DMS153 treated with DMSO at 0.1 percent for 48 hours (cell line): ENCODE results near the gene CENPS.
A peak's percentile ranks its signal among the peaks of the same experiment; 100 is the strongest.
"Not testable (repeated sequence)": the region's sequence is repeated elsewhere in the genome, so short reads cannot be mapped to it uniquely, and the experiment has no call there.

Source experiments
- DNase-seq: peaks from one replicate; lab custom pipeline; 2025; ENCODE audit not compliant: unreplicated experiment; lab: John Stamatoyannopoulos, UW

Gene CENPS

DNA sequence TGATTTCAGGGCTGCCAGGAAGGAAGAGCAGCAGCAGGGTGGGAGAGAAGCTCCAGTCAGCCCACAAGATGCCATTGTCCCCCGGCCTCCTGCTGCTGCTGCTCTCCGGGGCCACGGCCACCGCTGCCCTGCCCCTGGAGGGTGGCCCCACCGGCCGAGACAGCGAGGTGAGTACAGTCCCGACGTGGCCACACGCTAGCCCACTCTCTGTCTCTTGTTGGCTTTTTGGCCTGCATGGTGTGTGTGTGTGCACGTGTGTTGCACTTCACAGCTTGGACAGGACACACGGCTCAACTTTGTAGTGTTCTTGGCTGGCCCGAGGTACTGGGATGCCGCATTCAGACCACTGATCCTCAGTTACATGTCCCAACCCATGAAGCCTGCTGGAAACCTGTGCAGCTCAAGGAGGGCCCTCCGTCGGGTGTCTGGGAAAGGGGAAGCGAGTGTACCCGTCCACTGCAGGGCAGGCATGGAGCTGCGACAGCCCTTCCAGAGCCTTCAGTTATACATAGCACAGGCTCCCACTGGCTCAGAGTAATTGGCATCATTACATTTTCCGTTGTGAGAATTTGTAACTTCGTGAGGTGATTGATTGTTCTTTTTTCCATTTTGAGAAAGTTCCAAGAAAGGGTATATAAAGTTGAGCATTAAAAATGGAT, 20.1 kb downstream of the CENPS start:
- no peak for DNase-seq

DNA sequence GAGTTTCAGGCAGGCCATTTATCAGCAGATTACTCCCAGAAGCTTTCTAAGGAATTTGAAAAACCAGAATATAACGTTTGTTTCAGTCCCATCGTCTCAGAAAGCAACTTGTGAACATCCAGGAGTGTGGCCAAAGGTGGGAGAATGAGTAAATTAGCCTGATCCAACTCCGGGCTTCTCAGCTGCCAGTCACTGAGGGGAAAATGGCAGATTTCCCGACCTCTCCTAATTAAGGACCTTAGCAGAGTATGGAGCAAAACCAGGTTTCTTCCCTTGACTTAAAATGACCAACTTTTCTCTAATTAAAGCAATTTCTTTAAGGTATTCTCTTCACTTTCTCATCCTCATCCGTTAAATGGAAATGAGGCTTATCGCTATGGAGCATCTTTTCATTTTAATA, 20.6 kb downstream of the CENPS start:
- DNase-seq: no peak

DNA sequence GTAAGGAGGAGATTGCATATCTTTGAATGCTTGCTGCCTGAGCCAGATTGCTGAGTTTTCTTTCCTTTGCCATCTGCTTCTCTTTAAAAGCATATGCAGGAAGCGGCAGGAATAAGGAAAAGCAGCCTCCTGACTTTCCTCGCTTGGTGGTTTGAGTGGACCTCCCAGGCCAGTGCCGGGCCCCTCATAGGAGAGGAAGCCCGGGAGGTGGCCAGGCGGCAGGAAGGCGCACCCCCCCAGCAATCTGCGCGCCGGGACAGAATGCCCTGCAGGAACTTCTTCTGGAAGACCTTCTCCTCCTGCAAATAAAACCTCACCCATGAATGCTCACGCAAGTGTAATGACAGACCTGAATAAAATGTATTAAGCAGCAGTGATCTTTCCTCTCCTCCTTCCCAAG, 21.1 kb downstream of the CENPS start:
- no peak for DNase-seq

DNA sequence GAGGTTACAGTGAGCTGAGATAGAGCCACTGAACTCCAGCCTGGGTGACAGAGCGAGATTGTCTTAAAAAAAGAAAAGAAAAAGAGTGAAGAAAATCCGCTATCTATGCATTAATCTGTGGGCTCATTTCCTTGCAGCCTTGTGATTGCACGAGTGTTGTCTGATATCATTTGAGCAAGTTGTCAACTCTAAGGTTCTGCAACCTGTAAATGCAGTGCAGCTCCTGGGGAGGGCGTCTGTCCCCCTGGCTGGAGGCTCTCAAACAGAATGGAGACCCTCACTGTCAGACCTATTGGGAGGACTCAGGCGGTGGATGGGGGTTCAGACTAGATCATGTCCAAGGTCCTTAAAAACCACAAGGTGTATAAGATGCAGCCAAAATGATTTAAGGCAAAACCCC, 25.8 kb downstream of the CENPS start:
- no peak for DNase-seq

DNA sequence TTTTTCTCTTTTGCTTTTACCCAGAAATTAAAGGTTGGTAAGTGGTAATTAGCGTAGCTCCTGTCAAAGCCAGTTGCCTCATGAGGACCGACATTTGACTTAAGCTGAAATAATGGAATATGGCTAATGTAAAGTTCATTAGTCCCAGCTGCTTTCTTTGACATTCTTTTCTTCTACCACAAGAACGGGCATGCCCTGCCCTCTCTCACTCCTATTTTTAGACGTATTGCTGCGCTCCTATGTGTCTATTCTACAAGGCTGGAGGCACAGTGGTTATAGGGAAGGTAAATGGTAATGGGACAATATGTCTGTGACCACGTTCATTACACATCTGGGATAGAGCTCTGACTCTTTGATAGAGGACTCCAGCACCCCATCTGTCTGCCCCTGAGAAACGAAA, 26.4 kb downstream of the CENPS start:
- no peak for DNase-seq

DNA sequence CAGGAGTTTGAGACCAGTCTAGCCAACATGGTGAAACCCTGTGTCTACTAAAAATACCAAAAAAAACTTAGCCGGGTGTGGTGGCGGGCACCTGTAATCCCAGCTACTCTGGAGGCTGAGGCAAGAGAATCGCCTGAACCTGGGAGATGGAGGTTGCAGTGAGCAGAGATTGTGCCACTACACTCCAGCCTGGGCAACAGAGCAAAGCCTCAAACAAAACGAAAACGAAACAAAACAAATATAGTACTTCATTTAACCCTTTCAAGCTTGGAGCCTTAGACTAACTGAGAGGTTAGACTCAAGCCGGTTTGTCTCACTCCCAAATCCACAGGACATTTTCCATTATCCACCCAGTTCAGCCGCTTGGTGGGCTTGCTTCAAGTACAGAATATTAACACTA, 27.2 kb downstream of the CENPS start:
- not testable (repeated sequence) for DNase-seq

DNA sequence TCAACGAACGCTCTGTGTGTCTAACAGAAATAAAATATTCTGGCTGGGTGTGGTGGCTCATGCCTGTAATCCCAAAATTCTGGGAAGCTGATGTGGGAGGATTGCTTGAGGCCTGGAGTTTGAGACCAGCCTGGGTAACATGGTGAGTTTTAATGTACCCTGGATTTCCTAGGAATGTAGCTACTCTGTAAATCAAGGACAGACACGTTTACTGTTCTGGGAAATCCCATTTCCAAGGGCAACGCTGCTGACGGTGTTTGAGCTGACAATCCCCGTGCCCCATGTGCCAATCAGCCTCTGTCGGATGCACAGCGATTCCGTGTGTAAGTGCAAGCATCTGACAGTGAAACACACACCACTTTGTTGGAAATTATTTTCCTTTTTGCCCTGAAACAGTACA, 27.6 kb downstream of the CENPS start:
- DNase-seq: no peak

DNA sequence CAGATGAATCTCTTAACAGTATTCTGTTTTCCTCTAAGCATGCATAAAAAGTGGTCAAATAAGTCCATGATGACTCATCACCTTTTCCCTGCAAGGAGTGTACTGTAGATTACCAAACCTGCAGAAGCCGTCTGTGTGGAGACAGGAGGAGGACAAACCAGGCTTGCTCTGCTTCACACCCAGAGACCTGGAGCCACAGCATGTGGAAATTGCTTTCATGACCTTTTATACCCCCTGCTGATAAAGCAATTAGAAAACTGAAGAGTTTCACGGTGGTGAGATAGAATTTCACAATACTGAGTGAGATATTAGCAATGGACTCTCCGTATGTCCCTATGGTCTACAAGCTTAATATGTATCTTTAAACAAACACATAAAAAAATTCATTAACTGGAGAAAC, 29.0 kb downstream of the CENPS start:
- DNase-seq: no peak

DNA sequence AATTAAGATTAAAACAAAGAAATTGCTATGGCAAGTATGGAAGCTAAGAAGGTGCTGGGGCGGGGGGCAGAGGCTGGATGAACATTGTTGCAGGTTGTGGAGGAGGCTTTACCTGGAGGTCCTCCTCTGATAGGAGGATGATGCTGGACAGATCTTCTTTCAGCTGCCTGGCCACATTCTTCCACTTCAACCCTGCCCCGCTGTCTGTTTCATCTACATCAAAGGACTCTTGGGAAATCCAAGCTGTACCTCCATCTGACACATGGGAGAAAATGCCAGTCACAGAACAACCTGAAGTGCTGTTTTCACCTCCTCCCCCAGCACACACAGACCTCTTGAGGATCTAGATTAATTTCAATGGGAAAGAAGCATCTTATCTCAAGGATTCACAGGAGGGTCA, 36.8 kb downstream of the CENPS start:
- no peak for DNase-seq

DNA sequence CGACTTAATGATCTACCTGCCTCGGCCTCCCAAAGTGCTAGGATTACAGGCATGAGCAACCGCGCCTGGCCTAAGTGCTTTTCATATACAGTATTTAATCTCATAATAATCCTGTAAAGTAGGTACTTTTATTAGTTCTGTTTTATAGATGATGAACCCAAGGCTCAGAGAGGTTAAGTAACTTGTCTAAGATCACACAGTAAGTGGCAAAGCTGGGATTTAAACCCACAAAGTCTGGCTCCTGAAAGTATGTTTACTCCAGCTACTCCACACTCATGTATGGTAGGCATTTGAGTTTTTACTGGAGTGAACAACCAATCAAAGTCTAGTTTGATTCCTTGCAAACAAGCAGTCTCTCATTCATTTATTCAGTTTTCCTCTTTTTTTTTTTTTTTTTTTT, 39.8 kb downstream of the CENPS start:
- DNase-seq: no peak

DNA sequence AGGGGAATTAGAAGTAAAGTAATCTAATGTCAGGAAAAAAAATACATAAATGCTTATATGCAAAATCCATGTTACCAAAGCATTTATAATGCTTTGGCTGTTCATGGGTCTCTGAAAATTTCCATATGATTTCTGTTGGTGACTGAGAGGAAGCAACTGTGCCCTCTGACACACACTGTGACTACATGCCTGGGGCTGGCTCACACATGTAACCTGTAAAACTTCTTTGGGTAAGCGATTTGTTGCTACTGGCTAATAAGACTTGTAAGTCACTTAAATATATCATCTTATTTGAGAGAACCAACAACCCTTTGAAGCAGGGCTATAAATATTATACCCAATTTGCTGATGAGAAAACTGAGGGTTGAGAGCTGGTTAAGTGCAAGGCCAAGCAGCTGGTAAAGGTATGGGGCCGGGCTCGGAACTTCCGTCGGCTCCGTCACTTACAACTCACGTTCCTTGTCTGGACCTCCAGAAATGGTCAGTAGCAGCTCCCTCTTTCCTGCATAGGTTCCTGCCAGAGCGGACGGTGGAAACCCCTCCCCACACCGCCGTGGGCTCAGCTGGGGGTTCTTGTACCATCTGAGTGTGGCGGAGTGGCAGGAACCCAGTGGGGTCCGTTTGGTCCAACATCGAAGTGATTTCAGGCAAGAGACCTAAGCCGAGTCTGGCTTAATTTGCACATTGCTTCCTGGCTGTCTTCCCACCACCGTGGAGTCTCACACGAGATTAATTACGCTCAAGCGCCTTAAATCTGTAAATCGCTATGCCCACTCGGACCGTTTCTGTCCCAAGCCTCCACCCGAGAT, 41.4 kb downstream of the CENPS start:
- no peak for DNase-seq

DNA sequence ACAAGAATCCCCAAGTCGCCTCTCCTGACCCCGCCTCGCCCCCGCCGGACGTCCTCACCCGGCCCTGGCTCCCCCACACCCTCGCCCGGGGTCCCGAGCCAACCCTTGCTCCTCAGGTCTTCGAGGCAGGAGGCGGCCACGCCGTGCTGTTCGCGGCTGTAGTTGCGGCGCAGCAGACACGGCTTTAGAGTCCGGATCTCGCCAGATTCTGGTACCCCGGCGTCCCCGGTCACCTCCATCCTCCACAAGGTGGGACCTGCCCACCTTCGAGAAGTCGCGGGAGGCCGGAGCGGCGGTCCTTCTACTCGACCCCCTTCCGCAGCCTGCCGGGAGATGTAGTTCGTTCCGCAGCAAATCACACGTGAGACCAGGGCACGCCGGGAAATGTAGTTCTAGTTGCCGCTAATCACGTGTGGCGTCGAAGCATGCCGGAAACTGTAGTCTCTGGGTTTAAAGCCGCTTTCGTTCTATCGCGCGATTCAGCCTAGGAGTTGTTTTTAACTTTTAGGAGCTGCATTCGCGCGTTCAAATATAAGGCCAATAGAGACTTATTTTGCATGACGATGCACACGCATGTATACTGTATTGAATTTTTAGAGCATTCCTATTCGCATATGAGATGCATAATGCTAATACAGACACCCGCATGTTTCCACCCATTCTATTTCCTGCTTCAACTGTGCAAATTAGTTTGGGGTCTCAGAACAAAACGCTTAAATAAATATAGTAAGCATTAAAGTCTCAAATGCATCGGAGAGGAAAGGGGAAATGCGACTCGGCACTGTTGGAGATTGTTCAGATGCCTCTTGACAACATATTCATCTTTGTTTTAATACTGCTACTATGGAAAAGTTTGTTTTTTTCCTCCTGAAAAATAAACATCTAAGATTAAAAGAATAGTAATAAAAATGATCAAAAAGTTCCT, 42.2 kb downstream of the CENPS start, which contains the start of gene DFFA:
Gene DFFA (minus strand): TSS at position 310 of the 925 bp plus-strand sequence. CDS start 71 bp downstream, at position 239.
- DNase-seq: peak; percentile 100

DNA sequence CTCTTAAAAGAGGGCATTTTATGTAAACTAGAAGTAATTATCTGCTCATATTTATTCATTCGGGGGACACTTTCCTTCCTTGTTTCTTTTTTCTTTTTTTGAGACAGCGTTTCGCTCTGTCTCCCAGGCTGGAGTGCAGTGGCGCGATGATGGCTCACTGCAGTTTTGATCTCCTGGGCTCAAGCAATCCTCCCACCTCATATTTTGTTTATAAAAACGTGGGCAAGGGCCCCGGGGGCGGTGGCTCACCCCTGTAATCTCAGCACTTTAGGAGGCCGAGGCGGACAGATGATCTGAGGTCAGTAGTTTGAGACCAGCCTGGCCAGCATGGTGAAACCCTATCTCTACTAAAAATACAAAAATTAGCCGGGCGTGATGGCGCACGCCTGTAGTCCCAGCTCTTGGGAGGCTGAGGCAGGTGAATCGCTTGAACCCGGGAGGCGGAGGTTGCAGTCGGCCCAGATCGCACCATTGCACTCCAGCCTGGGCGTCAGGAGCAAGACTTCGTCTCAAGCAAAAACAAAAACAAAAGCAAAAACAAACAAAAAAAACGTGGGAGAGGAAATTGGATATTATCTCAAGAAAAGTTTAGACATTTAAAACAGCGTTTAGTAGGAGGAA, 43.0 kb downstream of the CENPS start:
- no peak for DNase-seq

DNA sequence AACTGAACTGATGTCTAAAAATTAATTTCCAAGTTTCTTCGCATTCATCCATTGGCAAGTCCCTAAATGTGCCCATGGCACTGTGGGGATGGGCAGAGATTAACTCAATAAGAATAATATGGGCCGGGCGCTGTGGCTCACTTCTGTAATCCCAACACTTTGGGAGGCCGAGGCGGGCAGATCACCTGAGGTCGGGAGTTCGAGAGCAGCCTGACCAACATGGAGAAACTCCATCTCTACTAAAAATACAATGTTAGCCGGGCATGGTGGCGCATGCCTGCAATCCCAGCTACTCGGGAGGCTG, 44.0 kb downstream of the CENPS start:
- DNase-seq: not testable (repeated sequence)

DNA sequence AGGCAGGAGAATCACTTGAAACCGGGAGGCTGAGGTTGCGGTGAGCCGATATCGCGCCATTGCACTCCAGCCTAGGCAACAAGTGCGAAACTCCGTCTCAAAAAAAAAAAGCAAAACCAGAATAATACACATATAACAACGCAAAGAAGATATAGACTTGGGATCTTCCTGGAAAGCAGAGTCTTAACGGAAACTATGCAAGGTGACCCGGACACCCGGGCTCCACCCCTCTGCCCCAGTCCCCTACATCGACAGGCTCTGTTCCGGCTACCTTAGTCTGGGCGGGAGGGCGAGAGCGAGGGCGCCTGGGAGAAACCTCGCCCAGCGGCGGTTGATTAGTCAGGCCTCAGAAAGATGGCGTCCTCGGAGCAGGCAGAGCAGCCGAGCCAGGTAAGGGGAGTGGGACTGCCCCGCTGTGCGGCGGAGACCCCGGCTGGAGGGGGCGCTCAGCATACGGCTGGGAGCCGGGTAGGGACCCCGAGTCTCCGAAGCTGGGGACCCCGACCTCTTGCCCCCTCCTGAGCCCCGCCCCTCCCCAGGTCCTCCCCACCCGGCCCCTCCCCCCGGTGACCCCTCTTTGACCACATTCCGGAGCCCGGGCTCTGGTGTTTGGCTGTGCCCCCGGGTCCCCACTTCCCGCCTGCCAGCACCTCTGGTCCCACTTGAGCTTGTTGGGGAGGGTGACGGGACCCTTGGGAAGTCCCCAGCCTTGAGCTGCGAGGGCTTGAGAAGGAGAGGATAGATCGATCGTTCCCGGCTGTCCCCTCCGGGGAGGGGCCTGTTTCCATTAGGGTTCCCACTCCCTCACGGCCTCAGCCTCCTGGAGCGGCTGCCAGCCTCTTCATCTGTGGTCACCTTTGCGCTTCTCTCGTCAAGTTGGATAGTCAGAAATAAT, 44.6 kb downstream of the CENPS start, which contains the start of gene PEX14:
Gene PEX14 (plus strand): TSS at position 338 of the 895 bp plus-strand sequence. CDS start 17 bp downstream, at position 355.
- peak; percentile 89 for DNase-seq

DNA sequence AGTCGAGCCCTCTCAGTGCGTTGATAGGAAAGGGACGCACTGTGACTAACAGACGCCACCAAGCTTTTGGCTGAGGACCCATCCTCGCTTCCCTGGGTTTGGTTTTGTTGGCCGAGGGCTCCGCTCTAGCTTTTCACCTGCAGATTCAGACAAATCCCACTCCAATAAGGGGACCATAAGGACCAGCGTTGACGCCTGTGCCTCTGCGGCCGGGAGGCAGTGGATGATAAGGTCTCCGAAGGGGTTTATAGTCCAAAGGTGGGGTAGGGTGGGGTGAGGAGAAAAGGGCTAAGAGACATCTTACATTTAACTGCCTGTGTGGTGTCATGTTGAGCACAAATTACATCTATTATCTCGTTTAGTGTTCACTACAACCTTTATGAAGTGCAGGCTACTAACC, 45.3 kb downstream of the CENPS start:
- DNase-seq: no peak

DNA sequence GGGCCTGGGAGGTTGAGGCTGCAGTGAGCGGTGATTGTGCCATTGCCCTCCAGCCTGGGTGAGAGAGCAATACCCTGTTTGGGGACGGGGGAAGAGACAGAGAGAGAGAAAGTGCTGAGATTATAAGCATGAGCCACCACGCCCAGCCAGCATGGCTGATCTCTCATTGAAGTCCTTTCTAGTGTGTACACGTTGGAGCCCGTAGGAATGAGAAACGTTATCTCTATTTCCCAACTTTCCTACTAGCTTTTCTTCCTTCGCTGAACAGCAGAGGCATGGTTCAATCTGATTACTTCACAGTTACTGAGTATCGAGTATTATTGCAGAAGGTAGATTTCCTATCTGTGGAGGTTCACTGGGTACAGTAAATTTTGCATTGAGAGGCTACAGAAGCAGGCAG, 49.1 kb downstream of the CENPS start:
- no peak for DNase-seq

DNA sequence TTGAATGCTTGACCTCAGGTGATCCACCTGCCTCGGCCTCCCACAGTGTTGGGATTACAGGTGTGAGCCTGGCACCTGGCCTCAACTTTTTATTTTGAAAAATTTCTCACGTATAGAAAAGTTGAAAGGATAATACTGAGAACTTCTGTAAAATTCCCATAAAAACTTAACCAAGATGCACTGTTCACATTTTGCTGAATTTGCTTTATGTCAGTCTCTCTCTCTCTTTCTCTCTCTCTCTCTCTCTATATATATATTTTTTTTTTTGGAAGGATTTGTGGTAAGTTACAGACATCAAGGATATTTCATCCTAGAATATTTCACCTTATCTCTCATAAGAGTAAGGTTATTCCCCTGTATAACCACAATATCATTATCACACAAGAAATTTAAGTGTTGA, 50.4 kb downstream of the CENPS start:
- DNase-seq: no peak

DNA sequence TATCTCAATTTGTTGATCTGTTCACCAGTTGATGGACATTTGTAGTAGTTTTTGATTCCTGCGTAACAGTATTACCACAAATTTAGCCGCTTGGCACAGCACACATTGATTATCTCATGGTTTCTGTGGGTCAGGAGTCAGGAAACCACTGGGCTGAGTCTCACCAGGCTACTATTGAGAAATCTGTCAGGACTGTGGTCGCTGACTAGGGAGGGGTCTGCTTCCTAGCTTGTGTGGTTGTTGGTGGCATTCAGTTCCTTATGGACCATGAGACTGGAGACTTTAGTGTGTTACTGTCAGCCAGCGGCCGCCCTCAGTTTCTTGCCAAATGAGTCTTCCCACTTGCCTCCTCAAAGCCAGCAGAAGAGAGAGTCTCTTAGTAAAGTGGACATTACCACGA, 54.3 kb downstream of the CENPS start:
- DNase-seq: no peak
